Measurements from ENCODE around the gene TEX51. TPM values are rescaled to one million over a fixed set of nuclear protein-coding genes. Genes with fewer than 3 reads are reported as not detected.

TEX51 gene
- total and polyA plus RNA-seq, 2 experiments from 2014 or later, result not detected

- no peak overlapping the region for H3K4me3 ChIP-seq
- no peak overlapping the region for H3K27ac ChIP-seq
- no peaks in the 10 kb centered on the region for H3K36me3 ChIP-seq
- no peaks in the 10 kb centered on the region for H3K27me3 ChIP-seq
- no peaks in the 10 kb centered on the region for H3K4me1 ChIP-seq (ENCODE audit: low read depth)
- DNase-seq (ENCODE audit: low read depth in 1 of 2, low spot score in 1 of 2), result no peak
- no peaks in the 10 kb centered on the region for H3K9me3 ChIP-seq (ENCODE audit: low read depth)
- no peak for TF ChIP-seq CTCF (IDR thresholded peaks at IDR 0.05; ENCODE audit: low read depth, low read length)
These were observed 35.0 kb downstream of the TEX51 start for GRCh38 chr2:126933711-126934091.

GRCh38 chr2:126934809-126935208 is 36.1 kb downstream of the TEX51 start:
- DNase-seq (ENCODE audit: low read depth in 1 of 2, low spot score in 1 of 2), result no peak
- H3K36me3 ChIP-seq, result no peaks in the 10 kb centered on the region
- no peaks in the 10 kb centered on the region for H3K4me1 ChIP-seq (ENCODE audit: low read depth)
- H3K4me3 ChIP-seq, result no peak overlapping the region
- no peak overlapping the region for H3K27ac ChIP-seq
- no peak for TF ChIP-seq CTCF (IDR thresholded peaks at IDR 0.05; ENCODE audit: low read depth, low read length)
- no peaks in the 10 kb centered on the region for H3K9me3 ChIP-seq (ENCODE audit: low read depth)
- no peaks in the 10 kb centered on the region for H3K27me3 ChIP-seq

GRCh38 chr2:126935774-126936173 is 37.1 kb downstream of the TEX51 start:
- TF ChIP-seq CTCF (IDR thresholded peaks at IDR 0.05; ENCODE audit: low read depth, low read length), result no peak
- no peak for DNase-seq (ENCODE audit: low read depth in 1 of 2, low spot score in 1 of 2)
- no peak overlapping the region for H3K4me3 ChIP-seq
- no peaks in the 10 kb centered on the region for H3K9me3 ChIP-seq (ENCODE audit: low read depth)
- H3K27ac ChIP-seq, result no peak overlapping the region
- H3K4me1 ChIP-seq (ENCODE audit: low read depth), result no peaks in the 10 kb centered on the region
- no peaks in the 10 kb centered on the region for H3K36me3 ChIP-seq
- H3K27me3 ChIP-seq, result no peaks in the 10 kb centered on the region

GRCh38 chr2:126936219-126936723 is 37.6 kb downstream of the TEX51 start:
- no peak for TF ChIP-seq CTCF (IDR thresholded peaks at IDR 0.05; ENCODE audit: low read depth, low read length)
- H3K27me3 ChIP-seq, result no peaks in the 10 kb centered on the region

GRCh38 chr2:126940331-126940730 is 41.6 kb downstream of the TEX51 start:
- no peaks in the 10 kb centered on the region for H3K27me3 ChIP-seq
- no peak overlapping the region for H3K27ac ChIP-seq
- H3K9me3 ChIP-seq (ENCODE audit: low read depth), result no peaks in the 10 kb centered on the region
- no peaks in the 10 kb centered on the region for H3K4me1 ChIP-seq (ENCODE audit: low read depth)
- TF ChIP-seq CTCF (IDR thresholded peaks at IDR 0.05; ENCODE audit: low read depth, low read length), result no peak
- no peaks in the 10 kb centered on the region for H3K36me3 ChIP-seq
- no peak overlapping the region for H3K4me3 ChIP-seq
- DNase-seq (ENCODE audit: low read depth in 1 of 2, low spot score in 1 of 2), result no peak

More at GRCh38 chr2:126936219-126936723, 37.6 kb downstream of the TEX51 start:
- no peaks in the 10 kb centered on the region for H3K4me1 ChIP-seq (ENCODE audit: low read depth)
- no peak overlapping the region for H3K27ac ChIP-seq
- H3K36me3 ChIP-seq, result no peaks in the 10 kb centered on the region
- H3K9me3 ChIP-seq (ENCODE audit: low read depth), result no peaks in the 10 kb centered on the region
- H3K4me3 ChIP-seq, result no peak overlapping the region
- no peak for DNase-seq (ENCODE audit: low read depth in 1 of 2, low spot score in 1 of 2)
